Upper lobe of left lung (tissue), 4 donors: ENCODE measurements around the gene DDA1.

Source experiments
- POLR2A ChIP-seq, 4 donors: fragments of 450-650 bp; IDR thresholded peaks; one replicate each; pipeline ENCODE4 v1.5.1; 2016 to 2017; ENCODE audit warnings: antibody characterized with exemption in 4 of 4, mild to moderate bottlenecking in 2 of 4
- POLR2AphosphoS5 ChIP-seq, 2 donors: sonication (generic); formaldehyde crosslinking; IDR thresholded peaks; one replicate each; pipeline ENCODE4 v1.5.1; 2017; ENCODE audit warnings: antibody characterized with exemption in 2 of 2
- TF ChIP-seq, protein P1 (sequence below), 6 experiments: fragments of 450-650 bp in 4 of 6; fragments of 200-600 bp in 2 of 6; sonication (generic) in 2 of 6; IDR thresholded peaks; one replicate each; pipeline ENCODE4 v1.5.1; 2016 to 2019; ENCODE audit warnings: antibody characterized with exemption in 6 of 6

DNA sequence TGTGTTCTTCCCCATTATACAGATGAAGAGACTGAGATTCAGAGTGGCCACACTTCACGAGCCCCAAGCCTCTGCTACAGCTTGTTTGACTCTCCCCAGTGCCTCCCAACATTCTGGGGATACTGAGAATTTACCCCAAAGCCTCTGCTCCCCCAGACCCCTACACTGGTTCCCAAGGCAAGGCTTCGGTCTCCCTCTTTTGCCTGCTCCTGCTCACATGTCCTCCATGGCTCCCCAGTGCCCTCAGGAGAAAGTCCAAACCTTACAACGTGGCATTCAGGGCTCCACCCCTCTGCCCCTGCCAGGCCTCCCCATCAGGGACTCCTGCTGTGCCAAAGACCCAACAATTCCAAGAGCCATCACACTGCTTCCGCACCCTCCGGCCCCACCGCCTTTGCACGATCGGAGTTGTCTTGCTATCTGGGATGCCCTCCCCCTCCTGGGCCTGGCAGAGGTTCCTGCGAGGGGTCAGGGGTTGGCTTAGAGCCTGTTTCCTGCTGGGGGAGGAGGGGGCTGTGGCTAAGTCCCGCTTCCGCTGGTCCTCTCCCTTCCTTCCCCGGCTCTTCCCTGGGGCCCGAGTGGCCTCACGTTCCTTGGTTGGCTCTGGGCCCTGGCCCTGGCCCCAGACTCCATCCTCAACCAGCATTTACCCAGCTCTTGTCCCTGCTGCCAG lies 43.4 kb downstream of the DDA1 start:
- peak in 1 of 2 donors; percentile 39 for TF ChIP-seq POLR2AphosphoS5 (IDR thresholded peaks at IDR 0.05)
- no peak for TF ChIP-seq POLR2A (IDR thresholded peaks at IDR 0.05)
- TF ChIP-seq, protein P1, sequence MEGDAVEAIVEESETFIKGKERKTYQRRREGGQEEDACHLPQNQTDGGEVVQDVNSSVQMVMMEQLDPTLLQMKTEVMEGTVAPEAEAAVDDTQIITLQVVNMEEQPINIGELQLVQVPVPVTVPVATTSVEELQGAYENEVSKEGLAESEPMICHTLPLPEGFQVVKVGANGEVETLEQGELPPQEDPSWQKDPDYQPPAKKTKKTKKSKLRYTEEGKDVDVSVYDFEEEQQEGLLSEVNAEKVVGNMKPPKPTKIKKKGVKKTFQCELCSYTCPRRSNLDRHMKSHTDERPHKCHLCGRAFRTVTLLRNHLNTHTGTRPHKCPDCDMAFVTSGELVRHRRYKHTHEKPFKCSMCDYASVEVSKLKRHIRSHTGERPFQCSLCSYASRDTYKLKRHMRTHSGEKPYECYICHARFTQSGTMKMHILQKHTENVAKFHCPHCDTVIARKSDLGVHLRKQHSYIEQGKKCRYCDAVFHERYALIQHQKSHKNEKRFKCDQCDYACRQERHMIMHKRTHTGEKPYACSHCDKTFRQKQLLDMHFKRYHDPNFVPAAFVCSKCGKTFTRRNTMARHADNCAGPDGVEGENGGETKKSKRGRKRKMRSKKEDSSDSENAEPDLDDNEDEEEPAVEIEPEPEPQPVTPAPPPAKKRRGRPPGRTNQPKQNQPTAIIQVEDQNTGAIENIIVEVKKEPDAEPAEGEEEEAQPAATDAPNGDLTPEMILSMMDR (IDR thresholded peaks at IDR 0.05) = no peak
